Stimulated activated CD4-positive, alpha-beta T cell treated with anti-CD3 and anti-CD28 coated beads, Interleukin-12 subunit alpha, Interleukin-12 subunit beta, amount 100 ng/mL, for 4 hours (primary cell): ENCODE results near the gene COMT.

Experiments used
- DNase-seq: peaks from one replicate; pipeline ENCODE4 v3.0.0-alpha.2; 2020

Gene COMT

GRCh38 chr22:20014526-20015186, 73.1 kb downstream of the COMT start:
- DNase-seq = no peak

- DNase-seq = no peak
Measured at GRCh38 chr22:20015187-20015625, 73.6 kb downstream of the COMT start.

GRCh38 chr22:20015971-20016733, 74.6 kb downstream of the COMT start:
- peak; percentile 25 for DNase-seq

GRCh38 chr22:20016734-20017621, 75.4 kb downstream of the COMT start, which contains the start of gene ARVCF:
TSS of gene ARVCF (minus strand) at chr22:20016823. CDS start at chr22:19990794, 26,029 bp downstream.
- peak; percentile 92 for DNase-seq

- no peak for DNase-seq
Measured at GRCh38 chr22:20017622-20017958, 76.0 kb downstream of the COMT start.

- no peak for DNase-seq
Measured at GRCh38 chr22:20018001-20018400, 76.4 kb downstream of the COMT start.
